HG03354 (cell line): Measurements from ENCODE around the gene IL4R.
"Not testable (repeated sequence)": the region's sequence is repeated elsewhere in the genome, so short reads cannot be mapped to it uniquely, and the experiment has no call there.

Source experiments
- ATAC-seq: cut with Tn5 transposase; IDR thresholded peaks from one replicate; pipeline ENCODE4 v1.9.1; 2021; ENCODE audit warnings: mild to moderate bottlenecking; ENCODE audit not compliant: unreplicated experiment, poor library complexity, severe bottlenecking

The IL4R gene

GRCh38 chr16:27325736-27326135 lies 12.0 kb downstream of the IL4R start:
- no peak for ATAC-seq

DNA sequence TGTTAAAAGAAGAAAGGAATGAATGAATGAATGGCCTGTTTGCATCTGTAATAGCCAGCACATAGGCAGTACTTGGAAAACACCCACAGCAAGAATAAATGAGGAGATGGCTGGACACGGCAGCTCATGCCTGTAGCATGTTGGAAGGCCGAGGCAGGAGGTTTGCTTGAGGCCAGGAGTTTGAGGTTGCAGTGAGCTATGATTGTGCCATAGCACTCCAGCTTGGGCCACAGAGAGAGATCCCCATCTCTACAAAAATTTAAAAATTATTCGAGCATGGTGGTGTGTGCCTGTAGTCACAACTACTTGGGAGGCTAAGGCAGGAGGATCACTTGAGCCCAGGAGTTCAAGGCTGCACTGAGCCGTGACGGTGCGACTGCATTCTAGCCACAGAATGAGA lies 12.5 kb downstream of the IL4R start:
- no peak for ATAC-seq

DNA sequence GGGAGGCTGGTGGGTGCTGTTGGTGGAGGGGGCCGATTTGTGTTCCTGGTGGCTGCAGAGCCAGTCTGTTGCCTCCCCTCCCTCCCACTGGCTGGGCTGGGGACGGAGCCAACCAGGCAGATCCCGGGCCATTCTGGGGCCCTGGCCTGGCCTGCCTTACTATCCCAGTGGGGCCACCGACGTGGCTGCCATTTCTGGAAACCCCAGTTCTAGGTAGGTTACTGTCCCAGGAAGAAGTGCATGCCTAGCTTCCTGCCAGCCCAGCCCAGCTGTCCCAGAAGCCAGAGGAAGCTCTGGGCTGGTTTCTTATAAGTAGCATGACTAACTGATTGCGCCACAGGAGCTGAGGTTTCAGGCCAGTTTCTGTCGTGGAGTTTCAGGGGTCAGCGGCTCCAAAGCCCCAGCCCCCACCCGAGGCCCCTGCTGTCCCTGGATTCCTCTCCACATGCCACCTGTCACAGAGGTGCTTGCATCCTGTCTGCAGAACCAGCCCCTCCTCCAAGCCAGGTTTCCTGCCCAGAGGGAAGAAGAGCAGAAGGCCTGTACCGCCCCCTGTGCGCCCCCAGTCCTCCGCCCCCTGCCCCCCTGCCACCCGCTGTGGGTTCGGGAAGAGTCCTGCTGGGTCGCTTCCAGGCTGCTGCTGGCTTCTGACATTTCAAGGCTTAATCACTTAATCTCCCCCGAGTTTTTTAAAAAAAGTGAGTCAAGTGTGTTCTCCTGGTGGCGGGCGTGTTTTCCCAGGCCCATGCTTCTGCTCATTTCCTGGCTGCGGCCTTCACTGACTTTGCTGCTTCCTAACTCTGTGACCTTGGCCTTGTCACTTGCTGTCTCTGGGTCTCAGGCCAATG lies 13.2 kb downstream of the IL4R start:
- ATAC-seq: peak; percentile 71

DNA sequence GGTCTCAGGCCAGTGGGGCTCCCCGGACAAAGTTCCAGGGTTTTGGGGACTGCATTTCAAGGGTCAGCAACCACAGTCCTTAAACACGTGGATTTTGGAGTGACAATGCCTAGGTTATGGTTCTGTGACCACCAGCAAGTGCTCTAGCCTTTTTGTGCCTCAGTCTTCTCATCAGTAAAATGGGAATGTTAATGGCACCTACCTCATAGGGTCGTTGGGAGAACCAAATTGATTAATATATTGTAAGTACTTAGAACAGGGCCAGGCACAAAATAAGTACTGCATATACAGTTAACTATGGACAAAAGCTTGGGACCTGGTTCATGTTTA lies 13.8 kb downstream of the IL4R start:
- no peak for ATAC-seq

DNA sequence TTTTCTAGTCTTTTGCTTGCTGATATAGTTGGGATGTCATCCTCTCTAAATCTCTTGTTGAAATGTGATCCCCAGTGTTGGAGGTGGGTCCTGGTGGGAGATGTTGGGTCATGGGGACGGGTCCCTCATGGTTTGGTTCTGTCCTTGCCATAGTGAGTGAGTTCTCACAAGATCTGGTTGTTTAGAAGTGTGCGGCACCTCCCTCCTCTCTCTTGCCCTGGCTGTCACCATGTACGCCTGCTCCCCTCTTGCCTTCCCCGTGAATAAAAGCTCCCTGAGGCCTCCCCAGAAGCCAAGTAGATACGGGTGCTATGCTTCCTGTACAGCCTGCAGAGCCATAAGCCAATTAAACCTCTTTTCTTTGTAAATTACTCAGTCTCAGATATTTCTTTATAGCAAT lies 15.2 kb downstream of the IL4R start:
- ATAC-seq: no peak

GRCh38 chr16:27329376-27330079 lies 15.8 kb downstream of the IL4R start:
- not testable (repeated sequence) for ATAC-seq

GRCh38 chr16:27330542-27330941 lies 16.8 kb downstream of the IL4R start:
- ATAC-seq: no peak

GRCh38 chr16:27332105-27332504 lies 18.3 kb downstream of the IL4R start:
- ATAC-seq: no peak

GRCh38 chr16:27333104-27333503 lies 19.3 kb downstream of the IL4R start:
- ATAC-seq: no peak

- no peak for ATAC-seq
Measured at GRCh38 chr16:27333549-27333948, 19.8 kb downstream of the IL4R start.

- no peak for ATAC-seq
Measured at GRCh38 chr16:27334192-27334764, 20.5 kb downstream of the IL4R start.

DNA sequence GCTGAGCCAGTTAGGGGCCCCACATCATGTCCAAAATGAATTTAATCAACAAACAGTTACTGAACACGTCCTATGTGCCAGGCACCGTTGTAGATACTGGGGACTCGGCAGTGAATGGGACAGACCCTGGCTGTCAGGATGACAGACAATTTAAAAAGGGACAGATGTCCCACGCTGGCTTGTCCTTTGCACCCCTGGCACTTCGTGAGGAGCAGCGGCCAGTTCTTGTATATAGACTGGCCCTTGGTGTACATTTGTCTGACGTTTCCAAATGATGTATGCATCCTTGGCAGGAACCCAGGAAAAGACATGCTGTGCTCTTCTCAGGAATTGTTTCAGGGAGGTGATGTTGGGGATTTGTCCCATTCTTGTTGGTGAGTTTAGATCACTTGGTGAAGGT lies 21.1 kb downstream of the IL4R start:
- ATAC-seq: no peak

DNA sequence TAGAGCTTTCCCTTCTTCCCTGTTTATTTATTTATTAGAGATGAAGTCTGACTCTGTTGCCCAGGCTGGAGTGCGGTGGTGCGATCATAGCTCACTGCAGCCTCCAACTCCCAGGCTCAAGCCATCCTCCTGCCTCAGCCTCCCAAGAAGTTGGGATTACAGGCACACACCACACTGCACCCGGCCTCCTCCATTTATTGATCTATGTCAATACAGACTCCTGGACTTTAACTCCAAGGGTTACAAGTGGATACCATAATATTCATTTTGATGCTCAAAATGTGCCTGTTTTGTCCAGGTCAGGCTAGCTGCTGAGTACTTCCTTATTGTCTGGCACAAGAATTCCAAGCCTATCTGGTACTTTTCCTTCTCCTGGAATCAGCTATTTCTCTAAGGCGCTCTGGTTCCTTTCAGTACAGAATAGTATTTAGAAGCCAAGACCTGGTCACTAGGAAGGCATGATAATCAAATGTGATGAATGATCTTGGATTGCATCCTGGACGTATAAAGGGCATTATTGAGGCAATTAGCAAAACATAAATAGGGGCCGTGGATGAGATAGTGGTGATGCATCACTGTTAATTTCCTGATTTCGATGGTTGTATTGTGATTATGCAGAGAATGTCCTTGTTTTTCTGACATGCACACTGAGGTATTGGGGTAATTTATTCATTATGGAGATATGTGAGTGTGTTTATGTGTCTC lies 21.7 kb downstream of the IL4R start:
- ATAC-seq: no peak

DNA sequence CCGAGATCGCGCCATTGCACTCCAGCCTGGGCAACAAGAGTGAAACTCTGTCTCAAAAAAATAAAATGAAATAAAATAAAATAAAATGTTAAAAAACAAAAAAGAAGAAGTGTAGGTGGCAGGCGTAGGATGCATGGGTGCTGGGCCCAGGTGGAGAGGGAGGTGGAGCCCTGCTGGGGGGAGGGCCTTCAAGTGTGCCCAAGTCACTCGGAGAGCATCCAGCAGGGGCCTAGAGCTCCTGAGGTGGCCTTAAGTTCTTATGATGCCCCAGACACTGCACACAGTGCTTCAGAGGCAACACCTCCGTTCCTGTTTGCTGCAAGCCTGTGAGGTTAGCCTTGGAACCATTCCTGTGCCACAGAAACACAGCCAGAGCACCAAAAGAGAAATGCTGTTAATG lies 23.2 kb downstream of the IL4R start:
- no peak for ATAC-seq

DNA sequence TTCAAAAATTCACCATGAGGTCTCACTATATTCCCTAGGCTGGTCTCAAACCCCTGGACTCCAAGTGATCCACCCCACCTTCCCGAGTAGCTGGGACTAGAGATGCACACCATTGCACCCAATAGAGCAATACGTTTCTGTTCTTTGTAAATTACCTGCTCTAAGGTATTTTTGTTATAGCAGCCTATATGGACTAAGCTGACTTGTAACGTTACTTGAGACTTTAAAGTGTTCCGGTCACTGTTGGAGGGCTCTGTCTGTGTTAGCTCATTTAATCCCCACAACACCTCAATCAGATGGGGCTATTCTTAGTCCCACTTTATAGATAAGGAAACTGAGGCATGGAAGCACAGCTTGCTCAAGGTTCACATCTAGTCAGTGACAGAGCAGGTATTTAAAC lies 25.4 kb downstream of the IL4R start:
- no peak for ATAC-seq

GRCh38 chr16:27340654-27341053 lies 26.9 kb downstream of the IL4R start:
- no peak for ATAC-seq

- no peak for ATAC-seq
Measured at GRCh38 chr16:27341549-27341948, 27.8 kb downstream of the IL4R start.

DNA sequence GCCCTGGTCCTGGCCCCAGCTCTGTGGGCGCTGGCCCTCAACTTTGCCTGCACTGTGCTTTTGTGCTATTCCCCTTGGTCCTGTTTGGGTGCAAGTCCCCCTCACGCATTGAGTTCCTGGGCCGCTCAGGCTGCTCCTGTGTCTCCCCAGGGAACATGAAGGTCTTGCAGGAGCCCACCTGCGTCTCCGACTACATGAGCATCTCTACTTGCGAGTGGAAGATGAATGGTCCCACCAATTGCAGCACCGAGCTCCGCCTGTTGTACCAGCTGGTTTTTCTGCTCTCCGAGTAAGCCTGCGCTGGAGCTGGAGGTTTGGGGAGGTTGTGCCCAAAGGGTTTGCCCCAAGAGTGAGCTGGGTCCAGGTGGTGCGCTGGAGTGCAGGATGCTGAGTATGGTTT lies 28.2 kb downstream of the IL4R start:
- no peak for ATAC-seq

DNA sequence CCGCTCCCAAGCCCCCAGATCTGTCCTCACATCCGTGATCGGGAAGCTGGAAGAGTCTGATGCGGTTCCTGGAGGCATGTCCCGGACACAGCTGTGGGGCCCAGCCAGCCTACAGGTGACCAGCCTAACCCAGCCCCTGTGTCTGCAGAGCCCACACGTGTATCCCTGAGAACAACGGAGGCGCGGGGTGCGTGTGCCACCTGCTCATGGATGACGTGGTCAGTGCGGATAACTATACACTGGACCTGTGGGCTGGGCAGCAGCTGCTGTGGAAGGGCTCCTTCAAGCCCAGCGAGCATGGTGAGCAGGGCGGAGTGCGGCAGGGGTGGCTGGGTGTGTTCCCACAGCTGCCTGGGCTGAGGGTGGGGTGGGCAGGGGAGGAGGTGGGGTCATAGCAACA lies 30.9 kb downstream of the IL4R start:
- no peak for ATAC-seq

DNA sequence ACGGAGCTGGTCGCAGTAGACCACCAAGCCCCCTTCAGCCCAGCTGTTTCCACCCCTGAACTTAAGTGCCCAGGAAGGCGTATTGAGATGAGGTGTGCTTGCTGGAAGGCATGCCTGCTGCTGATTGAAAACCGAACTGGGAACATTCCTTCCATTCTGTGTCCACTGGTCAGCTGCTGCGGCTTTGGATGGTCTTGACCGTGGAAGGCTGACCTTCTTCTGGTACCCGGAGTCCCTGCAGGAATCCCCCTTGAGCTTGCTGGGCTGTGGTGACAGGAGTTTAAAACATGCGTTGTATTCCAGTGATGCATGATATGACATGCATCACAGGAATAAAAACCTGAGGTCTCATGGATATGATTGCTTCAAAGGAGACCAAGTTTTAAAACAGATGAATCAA lies 31.4 kb downstream of the IL4R start:
- ATAC-seq: no peak

- no peak for ATAC-seq
Measured at GRCh38 chr16:27346819-27347218, 33.0 kb downstream of the IL4R start.
